GM21717 (cell line): ENCODE results near the gene TRMT2A.

Experiments used
- ATAC-seq: cut with Tn5 transposase; IDR thresholded peaks from one replicate; pipeline ENCODE4 v1.9.1; 2021; ENCODE audit warnings: mild to moderate bottlenecking, moderate library complexity; ENCODE audit not compliant: unreplicated experiment

TRMT2A gene

DNA sequence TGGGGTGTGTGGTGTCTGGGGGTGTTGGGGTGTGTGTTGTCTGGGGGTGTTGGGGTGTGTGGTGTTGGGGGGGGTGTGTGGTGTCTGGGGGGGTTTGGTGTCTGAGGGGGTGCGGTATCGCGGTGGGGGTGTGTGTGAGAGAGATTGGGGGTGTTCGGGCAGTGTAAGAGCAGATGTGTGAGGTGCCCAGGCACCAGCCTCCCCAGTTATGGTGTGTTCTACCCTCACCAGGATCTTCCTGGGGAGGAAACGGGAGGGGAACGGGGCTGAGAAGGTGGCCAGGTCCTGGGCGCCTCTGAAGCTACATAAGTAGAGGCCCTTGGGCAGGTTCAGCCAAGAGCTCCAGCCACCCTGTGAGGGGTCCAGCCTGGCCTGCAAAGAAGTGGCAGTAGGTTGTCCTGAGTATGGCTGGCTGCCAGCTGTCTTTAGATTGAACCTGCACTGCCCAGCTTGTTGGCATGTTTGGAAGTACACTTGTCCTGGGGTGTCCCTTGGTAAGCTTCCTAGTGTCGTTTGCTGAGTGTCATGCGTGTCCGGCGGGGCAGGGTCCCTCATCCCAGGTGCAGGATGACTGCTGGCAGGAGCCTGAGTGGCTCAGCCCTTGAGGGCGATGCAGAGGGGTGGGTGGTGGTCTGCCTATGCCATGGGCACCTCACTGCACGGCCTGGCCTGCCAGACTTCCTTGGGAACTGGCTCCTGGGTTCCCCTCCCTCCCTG is 6.5 kb upstream of the TRMT2A start:
- ATAC-seq: no peak

DNA sequence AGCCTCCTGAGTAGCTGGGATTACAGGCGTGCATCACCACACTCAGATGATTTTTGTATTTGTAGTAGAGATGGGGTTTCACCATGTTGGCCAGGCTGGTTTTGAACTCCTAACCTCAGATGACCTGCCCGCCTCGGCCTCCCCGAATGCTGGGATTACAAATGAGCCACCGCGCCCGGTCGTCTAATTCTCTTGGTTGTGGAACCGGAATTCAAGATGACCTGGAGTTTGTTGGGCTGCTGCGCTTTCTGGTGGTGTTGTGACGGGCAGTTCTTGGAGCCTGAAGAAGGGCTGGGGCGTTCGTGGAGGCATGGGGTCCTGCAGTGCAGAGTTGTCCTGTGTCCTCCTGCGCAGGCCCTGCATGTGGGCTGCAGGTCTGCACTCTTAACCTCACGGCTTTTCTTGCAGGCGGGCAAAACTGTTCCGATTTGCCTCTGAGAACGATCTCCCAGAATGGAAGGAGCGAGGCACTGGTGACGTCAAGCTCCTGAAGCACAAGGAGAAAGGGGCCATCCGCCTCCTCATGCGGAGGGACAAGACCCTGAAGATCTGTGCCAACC is 4.9 kb upstream of the TRMT2A start:
- no peak for ATAC-seq

DNA sequence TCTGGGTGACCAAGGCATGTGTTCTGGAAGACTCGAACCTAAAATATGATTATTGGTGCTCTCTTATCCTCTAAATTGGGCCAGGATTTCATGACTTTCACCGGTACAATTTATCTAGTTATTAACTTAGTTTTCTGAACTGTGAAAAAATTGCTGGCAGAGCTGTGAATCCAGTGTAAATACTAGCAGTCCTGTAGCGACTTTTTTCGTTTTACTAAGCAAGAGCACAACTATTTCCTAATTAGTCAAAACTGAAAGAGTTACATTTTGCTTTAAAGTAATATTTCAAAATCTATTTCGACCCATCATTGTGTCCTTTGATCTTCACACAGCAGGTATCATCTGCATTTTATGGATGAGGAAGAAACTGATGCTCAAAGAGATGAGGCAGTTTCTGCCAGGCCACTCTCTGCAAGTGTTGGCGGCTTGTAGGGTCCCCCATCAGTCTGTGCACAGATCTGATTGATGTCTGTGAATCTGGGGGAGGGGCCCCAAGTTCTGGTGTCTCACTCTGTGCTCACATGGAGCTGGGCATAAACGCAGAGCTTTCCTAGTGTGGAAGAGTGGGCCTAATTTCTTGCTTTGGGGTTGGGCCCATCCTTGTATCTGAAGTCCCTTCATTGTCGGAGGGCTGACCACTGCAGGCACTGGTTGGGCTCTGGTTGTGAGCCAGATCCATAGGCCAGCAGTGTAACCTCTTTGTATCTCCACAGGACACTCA is 1.4 kb upstream of the TRMT2A start:
- ATAC-seq: no peak

DNA sequence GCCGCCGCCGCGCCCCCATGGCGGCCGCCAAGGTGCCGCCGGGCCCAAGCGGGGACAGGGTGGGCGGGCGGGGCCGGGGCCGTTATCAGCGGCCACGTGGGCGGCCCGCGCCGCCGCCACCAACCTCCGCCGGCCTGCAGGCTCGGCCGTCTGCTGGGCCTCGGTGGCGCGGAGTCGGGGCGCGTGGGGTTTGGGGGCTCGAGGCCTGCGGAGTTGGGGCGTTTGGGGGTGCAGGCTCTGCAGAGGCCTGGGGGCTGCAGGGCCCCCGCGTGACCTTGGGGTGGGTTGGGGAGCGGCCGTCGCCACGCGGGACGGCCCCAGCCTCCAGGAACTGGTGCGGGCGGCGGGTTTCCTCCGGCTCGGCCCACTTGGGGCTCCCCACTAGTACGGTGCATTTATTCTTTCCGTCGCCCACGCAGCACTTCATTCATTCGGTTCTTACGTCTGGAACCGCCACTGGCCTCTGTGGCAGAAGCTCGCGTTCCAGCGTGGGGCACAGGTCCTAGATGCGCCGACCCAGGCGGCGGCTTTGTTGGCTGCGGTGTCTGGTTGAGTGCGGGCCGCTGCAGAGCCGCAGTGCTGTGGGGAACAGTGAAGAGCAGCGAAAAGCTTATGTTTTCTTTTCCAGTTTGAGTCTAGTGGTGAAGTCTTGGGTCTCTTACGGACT is 740 bp upstream of the TRMT2A start:
- peak; percentile 18 for ATAC-seq

DNA sequence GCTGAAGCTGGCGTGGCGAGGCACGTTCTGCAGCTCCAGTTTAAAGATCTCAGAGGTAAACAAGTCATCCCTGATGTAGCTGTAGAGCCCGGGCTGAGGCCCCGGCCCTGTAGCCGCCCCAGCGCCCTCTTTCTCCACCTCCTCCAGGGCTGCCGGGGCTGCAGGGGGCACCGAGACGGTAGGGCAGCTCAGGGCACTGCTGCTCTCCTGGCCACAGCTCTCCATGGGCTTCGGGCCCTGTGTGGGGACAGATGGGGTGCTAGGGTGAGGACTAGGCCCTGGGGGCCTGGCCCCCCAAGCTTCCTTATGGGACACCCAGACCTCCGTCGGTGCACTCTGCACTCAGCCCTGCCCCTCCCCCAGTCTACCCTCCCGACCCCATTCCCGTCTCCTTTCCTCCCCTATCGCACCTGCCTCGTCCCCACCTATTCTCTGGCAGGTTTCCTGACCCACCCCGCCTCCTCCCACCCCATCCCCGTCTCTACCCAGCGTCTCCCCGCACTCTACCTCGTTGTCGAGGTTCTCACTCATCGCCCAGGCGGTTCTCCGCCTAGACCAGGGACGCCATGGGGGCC is 563 bp downstream of the TRMT2A start:
- no peak for ATAC-seq

DNA sequence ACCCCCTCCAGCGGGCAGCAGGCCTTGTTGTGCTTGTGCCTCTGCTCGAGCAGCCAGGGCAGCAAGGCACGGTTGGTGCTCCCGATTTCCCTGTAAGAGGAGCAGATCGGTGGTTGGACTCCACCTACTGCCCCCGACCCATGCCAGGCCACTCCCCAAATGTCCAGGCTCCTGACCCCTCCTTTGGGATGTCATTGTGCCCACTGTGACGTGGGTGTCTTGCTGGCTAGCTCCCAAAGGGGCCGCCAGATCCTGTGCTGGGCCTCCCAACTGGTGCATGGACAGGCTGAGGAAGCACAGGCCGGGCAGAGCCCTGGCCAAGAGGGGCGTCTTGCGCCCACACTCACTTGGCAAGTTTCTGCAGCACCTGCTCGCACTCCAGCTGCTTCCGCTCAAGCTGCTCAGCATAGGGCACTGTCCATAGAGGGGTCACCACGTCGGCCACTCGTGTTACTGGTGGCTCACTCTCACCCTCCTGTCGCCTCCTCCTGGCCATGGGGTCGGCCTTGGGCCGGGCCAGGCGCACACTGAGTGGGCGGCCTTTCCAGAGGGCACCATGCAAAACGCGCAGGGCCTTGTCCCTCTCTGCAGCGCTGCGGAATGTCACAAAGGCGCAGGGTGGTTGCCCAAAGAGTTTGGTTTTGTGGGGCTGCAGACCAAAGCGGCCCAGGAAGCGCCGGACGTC is 1.2 kb downstream of the TRMT2A start, which contains the start of gene RANBP1:
Gene RANBP1, plus strand, starts transcription at position 414 of the 685 bp plus-strand sequence. Its CDS starts 81 bp downstream, at position 495.
- ATAC-seq: no peak

DNA sequence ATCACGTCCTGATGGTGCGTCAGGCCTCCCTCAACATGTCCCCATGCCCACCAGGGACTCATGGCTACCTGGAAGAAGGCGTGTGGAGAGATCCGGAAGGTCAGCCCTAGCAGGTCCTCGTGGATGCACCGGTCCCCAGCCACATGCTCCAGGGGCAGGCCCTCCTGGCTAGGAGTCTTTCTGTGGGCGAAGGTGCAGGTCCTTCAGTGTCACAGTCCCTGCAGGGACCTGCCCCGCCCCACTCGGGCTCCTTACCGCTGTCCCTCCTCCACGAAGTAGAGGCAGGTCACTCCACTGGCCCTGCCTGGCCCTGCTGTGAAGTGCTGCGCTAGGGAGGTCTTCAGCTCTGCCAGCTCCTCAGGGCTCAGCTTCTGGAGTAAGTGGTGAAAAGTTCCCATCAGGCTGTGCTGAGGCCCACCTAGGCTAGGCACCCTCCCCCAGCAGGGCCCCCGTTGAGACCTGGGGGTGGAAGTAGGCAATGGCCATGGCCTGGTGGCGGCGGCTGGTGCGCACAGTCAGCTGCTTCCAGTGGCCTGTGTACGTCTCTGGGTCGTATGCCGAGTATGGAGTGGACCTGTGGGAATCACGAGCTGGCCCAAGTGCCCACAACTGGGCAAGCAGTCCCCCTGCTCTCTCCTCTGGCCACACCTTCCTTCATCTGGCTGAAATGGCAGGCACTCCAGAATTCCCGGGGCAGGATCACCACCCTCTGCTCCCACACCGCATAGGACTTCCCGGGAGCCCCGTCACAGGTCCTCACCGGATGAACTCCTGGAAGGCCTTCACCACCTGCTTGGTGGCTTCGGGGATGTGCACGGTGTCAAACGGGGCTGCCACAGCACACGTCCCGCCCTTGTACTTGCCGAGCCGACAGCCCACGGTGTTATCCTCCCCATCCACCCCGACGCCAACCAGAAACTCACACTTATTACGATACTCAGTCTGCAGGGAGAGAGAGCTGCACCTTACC is 2.2 kb downstream of the TRMT2A start:
- no peak for ATAC-seq

DNA sequence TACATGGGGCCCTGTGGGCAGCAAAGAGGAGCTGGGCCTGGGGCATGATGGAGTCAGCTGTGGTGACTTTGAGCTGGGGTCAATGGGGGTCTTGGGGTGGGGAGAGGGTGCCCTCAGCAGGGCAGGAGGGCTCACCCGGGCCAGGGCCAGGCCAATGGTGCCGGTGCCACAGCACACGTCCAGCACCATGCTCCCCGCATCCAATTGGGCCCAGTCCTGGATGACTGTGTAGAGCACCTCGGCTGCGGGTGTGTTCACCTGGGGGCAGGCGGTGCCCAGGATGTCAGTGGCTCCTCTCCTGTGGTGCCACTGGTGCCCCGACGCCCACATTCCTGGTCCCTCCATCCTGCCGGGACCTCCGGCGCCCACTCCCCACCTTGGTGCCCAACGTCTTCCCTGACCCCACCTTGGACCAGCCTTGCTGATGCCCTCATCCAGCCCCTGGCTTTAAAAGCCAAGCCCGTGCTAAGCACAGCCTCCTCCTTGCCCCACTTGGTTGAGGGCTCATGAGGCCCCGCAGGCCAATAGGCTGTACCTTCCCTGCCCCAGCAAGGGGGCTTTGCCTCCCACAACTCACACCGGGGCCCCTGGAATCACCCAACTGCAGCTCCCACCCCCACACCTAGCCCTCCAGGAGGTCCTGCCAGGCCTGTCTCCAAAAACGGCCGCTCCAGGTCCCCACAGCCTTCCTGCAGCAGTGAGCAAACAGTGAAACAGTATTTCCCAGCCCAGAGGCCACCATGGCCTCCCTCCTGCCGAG is 3.3 kb downstream of the TRMT2A start:
- ATAC-seq: no peak

DNA sequence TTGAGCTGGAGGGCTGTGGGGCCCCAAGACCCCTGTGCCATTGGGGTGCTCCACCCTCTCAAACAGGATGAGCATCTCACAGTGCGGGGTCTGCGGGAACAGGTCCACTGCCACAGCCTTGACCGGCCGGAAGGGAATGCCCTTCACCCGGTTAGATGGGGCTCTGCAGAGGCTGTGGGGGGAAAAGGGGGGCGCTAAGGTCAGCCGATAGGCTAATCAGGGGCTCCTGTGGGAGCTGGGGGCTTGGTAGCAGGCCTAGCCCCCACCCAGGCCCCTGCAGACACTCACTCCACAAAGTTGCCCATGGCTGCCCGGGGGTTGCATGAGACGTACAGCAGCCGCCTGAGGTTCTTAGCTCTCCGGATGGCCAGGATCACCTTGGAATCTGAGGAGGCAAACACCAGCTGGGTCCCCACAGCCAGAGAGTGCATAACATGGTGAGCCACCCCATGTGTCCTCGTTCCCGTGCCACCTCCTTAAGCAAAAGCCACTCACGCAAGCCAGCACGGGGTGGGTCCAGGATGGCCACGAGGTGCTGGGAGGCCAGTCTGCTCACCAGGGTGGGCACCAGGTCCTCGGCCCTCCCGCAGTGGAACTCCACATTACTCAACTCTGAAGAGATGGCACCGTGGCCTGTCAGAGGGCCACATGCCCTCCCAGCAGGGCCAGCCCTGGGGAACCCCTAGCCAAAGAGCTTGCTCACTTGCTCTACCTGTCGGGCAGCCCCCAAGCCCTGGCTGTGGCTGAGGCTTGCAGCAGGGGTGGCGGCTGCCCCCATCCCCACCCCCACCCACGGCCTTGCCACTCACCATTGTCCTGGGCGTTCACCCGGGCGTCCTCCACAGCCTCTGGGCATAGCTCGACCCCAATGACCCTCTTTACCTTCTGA is 4.2 kb downstream of the TRMT2A start:
- no peak for ATAC-seq

DNA sequence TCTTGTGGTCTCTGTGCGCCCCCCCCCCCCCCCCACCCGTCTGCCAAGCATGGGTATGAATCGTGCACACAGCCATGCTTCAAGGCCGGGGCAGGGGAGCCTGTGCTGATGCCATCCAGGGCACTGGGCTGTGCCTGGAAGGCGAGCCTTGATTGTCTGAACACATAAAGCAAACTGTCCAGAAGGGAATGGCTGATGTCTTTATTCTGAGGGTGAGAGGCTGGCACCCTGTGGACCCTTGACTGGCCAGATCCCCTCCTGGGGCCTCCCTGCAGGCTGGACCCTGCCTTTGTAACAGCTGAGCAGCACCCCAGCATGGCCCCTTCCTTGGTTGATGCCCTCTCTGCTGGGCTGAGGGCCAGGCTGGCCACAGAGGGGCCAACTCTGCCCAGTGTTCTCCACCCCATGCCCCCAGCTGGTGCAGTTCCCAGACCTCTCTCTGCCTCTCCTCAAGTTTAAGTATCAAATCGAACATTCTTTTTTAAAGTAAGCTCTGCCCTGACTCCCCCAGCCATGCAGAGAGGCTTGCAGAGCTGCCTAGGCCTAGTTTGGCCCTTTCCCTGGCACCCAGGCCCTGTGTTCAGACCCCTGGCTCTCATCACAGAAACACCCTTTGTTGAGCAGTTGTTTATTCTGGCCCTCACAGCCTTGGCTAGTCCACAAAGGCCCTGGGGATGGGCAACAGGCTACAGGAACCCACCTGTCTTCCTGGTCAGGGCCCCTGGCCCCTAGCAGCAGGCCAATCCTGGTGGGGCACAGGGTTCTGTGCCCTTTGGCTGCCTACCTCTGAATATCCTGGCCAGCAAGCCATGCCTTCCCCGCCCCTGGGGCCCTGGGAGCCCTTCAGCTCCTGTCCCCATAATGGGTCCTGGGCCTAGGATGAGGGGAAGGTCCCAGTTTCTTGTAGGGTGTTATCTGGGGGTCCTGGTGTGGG is 5.1 kb downstream of the TRMT2A start:
- ATAC-seq: no peak

DNA sequence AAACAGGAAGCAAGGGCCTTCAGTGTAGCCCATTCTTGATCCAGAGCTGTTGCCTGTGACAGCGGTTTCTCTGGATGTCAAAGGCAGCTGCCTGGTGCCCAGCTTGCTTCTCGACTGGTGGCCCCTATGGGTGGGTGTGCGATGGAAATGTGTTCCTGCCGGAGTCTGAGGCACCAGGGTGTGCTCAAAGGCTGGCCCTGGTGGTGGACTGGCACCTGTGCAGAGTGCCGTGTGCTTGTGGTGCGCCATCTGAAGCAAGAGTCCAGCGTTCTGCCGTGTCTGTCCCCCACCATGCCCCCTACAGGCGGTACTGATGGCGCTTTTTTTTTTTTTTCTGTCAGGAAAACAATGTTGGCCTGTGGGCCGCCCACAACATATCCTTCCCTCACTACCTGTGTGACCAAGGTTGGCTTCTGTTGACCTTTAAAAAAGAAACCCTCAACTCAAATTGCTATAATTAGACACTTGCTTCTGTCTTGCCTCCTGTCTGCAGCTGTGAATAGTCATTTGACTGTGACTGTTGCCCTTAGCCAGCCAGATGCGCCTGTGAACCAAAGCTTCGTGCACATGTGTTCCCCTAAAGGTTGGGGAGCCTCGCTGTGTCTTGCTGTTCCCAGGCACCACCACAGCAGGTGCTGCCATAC is 5.9 kb downstream of the TRMT2A start:
- ATAC-seq: no peak

DNA sequence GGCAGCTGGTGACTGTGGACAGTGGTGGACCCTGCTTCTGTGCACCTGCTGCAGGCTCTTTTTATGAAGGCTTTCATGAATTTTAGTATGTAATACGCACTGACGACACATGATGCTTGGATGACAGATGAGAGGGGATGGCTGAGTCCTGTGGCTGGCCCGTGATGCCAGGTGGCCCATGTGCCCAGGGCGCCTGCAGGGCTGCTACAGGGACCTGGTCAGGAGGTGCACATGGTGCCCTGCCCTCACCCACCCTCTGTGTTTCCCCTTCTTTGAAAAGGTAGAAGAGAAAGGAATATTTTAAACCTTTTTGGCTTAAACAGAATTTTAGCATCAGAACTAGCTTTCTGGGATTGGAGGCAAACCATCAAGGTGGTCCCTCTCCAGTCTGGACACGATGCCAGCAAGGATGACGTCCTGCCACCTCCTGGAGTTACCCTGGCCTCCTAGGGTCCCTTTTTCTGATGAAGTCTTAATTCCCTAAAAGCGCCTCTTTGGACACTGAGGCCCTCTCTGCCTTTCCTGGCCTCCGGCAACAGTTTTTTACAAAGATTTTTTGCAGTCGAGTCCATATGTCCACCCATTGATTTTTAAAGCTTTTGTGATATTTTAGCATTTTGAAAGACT is 6.6 kb downstream of the TRMT2A start:
- ATAC-seq: no peak

DNA sequence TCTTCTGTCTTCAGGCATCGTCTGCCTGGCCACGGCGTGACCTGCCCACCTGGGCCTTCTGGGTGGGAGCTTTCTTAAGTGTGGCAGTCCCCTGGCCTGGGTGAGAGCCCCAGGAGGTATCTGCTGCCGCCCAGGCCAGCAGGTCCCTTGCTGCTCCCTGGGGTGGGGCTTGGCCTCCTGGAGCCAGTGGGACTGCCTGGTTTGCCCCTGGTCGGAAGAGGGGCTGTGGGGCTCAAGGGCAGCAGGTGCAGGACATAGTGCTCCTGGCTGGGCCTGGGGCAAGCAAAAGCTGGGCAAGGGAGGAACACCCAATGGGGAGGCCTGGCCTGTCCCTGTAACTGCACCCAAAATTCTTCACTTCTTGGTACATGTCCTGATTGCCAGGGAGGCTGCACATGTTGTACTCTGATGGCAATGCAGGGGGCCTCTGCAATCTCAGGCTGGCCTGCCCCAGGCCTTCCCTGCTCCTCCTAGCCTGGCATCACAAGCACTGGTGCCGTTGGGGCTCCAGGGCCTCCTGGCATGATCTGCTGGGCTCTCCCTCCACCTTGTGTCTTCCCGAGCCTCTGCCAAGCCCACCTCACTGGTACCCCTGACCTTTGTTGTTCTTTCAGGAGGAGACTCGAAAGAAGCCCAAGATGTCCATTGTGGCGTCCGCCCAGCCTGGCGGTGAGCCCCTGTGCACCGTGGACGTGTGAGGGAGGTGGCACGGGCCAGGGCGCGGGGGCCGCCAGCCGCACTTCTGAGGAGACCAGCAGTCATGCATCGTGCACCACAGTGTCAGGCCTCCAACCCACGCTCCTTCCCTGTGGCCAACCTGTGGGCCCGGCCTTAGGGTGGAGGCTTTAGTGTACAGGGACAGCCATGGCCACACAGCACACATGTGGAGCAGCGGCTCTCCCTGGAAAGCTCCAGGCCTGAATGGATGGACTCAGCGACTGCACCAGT is 7.3 kb downstream of the TRMT2A start:
- ATAC-seq: no peak

DNA sequence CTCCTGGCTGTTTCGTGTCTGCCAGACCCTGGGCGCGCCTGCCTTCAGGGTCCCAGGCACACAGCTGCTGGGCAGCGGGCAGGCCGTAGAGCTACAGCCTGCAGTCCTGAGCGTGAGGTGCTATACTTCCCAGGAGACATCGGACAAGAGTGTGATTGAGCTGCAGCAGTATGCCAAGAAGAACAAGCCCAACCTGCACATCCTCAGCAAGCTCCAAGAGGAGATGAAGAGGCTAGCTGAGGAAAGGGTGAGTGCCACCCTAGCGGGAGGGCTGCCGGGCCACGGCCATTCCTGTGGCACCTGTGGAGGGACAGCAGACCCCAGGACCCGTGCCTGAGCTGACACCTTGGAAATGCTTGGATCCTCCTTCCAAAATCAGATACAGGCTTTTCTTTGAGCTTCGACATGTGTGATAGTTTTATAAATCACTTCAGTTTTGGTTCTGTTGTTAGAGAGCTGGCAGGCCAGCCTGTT is 8.2 kb downstream of the TRMT2A start:
- no peak for ATAC-seq
